HFFc6 (cell line): ENCODE results near the gene SEL1L2. TPM values are rescaled to one million over a fixed set of nuclear protein-coding genes. Genes with fewer than 3 reads are reported as not detected.

Experiments used
- DNase-seq: peaks from one replicate; pipeline ENCODE4 v3.0.0-alpha.2; 2018
- H3K27ac Mint-ChIP-seq: 2 replicates; pipeline ENCODE4 v1.8.0; 2020; ENCODE audit warnings: mild to moderate bottlenecking, mixed read lengths
- H3K27me3 Mint-ChIP-seq: 2 replicates; pipeline ENCODE4 v1.8.0; 2021; ENCODE audit warnings: mild to moderate bottlenecking, moderate library complexity, mixed read lengths; ENCODE audit not compliant: insufficient read depth
- H3K36me3 Mint-ChIP-seq: 2 replicates; pipeline ENCODE4 v1.8.0; 2021; ENCODE audit warnings: low read depth, mixed read lengths
- H3K4me1 Mint-ChIP-seq: 2 replicates; pipeline ENCODE4 v1.8.0; 2020; ENCODE audit warnings: low read depth, mixed read lengths
- H3K4me3 Mint-ChIP-seq: 2 replicates; pipeline ENCODE4 v1.8.0; 2020; ENCODE audit warnings: mild to moderate bottlenecking, moderate library complexity, mixed read lengths
- H3K9me3 Mint-ChIP-seq: 2 replicates; pipeline ENCODE4 v1.8.0; 2020; ENCODE audit warnings: mild to moderate bottlenecking, mixed read lengths
- total RNA-seq, 6 experiments: library from RNA; stranded (reverse); fragmentation: NEBNext Ultra II Directional; extraction: Animal tissue kit (Norgen Biotek cat#: 25700); gene quantifications; 2 replicates in 1 of 6; 3 replicates in 5 of 6; pipeline ENCODE4 v1.2.3, GENCODE V29; 2021
- TF ChIP-seq, protein P1 (sequence below): fragments of 200-600 bp; sonication (generic); IDR thresholded peaks from 2 replicates; pipeline ENCODE4 v1.5.0; 2021; ENCODE audit warnings: antibody characterized with exemption, mild to moderate bottlenecking

SEL1L2 gene
- total RNA-seq, 6 experiments from 2014 or later = 0.85 TPM; not detected in 5

GRCh38 chr20:13855613-13856012 lies 134.8 kb downstream of the SEL1L2 start:
- Mint-ChIP-seq H3K27me3 (no peaks in the 10 kb centered on the region; the same call in 1 of the 2 replicates), H3K4me1 (peaks cover 27% of the 10 kb centered on the region; the same call in 1 of the 2 replicates), H3K36me3 (peaks cover 4% of the 10 kb centered on the region), H3K4me3 (no peak overlapping the region), H3K27ac (no peak overlapping the region), H3K9me3 (no peaks in the 10 kb centered on the region; the same call in 1 of the 2 replicates)
- DNase-seq = no peak
- TF ChIP-seq, protein P1, sequence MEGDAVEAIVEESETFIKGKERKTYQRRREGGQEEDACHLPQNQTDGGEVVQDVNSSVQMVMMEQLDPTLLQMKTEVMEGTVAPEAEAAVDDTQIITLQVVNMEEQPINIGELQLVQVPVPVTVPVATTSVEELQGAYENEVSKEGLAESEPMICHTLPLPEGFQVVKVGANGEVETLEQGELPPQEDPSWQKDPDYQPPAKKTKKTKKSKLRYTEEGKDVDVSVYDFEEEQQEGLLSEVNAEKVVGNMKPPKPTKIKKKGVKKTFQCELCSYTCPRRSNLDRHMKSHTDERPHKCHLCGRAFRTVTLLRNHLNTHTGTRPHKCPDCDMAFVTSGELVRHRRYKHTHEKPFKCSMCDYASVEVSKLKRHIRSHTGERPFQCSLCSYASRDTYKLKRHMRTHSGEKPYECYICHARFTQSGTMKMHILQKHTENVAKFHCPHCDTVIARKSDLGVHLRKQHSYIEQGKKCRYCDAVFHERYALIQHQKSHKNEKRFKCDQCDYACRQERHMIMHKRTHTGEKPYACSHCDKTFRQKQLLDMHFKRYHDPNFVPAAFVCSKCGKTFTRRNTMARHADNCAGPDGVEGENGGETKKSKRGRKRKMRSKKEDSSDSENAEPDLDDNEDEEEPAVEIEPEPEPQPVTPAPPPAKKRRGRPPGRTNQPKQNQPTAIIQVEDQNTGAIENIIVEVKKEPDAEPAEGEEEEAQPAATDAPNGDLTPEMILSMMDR = no peak

GRCh38 chr20:13852306-13852705 lies 138.1 kb downstream of the SEL1L2 start:
- Mint-ChIP-seq H3K4me1 (peaks cover 25% of the 10 kb centered on the region; the same call in 1 of the 2 replicates), H3K27ac (peak overlapping the region; percentile 41; the same call in 1 of the 2 replicates), H3K36me3 (no peaks in the 10 kb centered on the region), H3K9me3 (no peaks in the 10 kb centered on the region), H3K4me3 (no peak overlapping the region), H3K27me3 (no peaks in the 10 kb centered on the region; the same call in none of the 2 replicates)
- DNase-seq = peak; percentile 49
- TF ChIP-seq, protein P1 = no peak

DNA sequence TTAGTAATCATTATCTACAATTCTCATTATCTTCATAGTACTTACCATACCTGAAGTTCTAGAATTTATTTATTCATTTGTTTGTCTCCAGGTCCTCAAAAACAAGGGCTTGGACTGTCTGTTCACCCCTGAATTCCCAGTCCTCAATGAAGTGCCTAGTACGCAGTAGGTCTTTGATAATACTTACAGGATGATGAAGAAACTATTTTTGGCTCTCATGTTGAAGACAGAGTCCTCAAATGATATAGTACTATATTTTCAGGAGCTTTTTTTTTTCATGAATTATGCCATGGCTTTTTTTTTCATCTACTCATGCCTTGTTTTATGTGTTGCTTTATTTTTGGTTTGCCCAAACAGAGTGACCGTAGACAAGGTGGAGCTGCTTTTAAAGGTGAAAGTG lies 139.1 kb downstream of the SEL1L2 start:
- H3K4me1 Mint-ChIP-seq = peaks cover 17% of the 10 kb centered on the region; the same call in 1 of the 2 replicates
- H3K36me3 Mint-ChIP-seq = no peaks in the 10 kb centered on the region
- DNase-seq = no peak
- peaks cover 6% of the 10 kb centered on the region for H3K9me3 Mint-ChIP-seq
- no peaks in the 10 kb centered on the region; the same call in none of the 2 replicates for H3K27me3 Mint-ChIP-seq
- TF ChIP-seq, protein P1 = no peak
- no peak overlapping the region; the same call in 1 of the 2 replicates for H3K27ac Mint-ChIP-seq
- no peak overlapping the region for H3K4me3 Mint-ChIP-seq

DNA sequence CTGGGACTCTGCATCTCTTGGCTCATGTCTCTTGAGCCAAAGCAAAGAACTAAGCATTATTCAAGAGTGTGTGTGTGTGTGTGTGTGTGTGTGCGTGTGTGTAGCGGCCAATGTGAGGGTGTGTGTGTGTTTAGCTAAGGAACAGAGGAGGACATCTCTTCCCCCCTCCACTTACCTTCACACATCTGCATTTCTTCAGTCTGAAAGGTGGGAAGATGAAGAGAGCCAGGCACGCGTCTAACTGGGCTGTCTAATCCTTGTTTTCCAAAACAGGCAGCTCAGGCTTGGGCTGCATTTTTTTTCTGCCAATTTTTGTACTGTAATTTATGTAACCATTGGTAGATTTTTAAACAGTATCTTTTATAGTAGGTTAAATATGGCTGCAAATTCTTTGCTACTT lies 146.1 kb downstream of the SEL1L2 start:
- peaks cover 8% of the 10 kb centered on the region for H3K4me1 Mint-ChIP-seq

DNA sequence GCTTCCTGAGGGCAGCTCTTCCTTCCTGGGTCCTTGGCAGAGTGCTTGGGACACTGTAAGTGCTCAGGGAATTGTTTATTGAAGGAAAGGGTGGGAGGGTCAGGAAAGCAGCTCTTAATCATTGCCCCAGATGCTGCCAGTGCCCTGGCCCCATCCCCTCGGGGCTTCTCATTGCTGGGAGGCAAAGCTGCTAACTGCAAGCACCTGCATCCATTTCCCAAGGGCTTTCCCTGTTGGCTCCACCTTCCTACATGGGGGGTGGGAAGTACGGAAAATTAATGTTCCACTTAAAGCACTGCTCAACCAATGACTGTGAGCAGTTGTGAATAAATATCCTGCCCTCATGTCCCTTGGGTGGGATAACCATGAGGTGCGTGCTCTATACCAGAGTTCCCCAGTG lies 149.2 kb downstream of the SEL1L2 start:
- Mint-ChIP-seq H3K27ac (no peak overlapping the region), H3K4me1 (peaks cover 17% of the 10 kb centered on the region), H3K4me3 (no peak overlapping the region), H3K36me3 (no peaks in the 10 kb centered on the region), H3K9me3 (no peaks in the 10 kb centered on the region), H3K27me3 (peaks cover 4% of the 10 kb centered on the region)
- no peak for DNase-seq
- TF ChIP-seq, protein P1 = no peak

More for the DNA sequence above, 146.1 kb downstream of the SEL1L2 start:
- TF ChIP-seq, protein P1 = no peak
- Mint-ChIP-seq H3K27ac (no peak overlapping the region), H3K27me3 (peaks cover 1% of the 10 kb centered on the region), H3K9me3 (peaks cover 6% of the 10 kb centered on the region), H3K36me3 (no peaks in the 10 kb centered on the region), H3K4me3 (no peak overlapping the region)
- no peak for DNase-seq

DNA sequence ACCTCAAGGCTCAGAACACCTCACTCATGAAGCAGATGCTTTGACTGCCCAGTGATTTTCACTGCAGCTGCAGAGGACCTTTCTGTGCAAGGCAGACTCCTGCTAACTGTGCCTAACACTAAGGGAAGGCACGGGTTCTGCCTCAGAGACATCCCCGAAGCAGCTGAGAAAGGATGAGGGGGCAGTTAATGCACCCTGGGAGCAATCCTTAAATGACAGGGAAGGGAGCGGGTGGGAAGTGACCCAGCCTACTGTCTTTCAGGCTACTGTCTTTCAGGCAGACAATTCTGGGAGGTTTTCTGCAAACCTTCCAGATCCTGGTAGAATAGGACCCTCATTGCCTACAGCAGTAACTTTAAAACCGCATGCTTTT lies 150.3 kb downstream of the SEL1L2 start:
- Mint-ChIP-seq H3K4me3 (no peak overlapping the region), H3K4me1 (peaks cover 17% of the 10 kb centered on the region), H3K36me3 (no peaks in the 10 kb centered on the region), H3K27me3 (peaks cover 4% of the 10 kb centered on the region), H3K27ac (peak overlapping the region; percentile 30; the same call in 1 of the 2 replicates), H3K9me3 (no peaks in the 10 kb centered on the region)
- DNase-seq = no peak
- TF ChIP-seq, protein P1 = no peak
